Measurements from ENCODE around the gene CDC16. TPM values are rescaled to one million over a fixed set of nuclear protein-coding genes. Genes with fewer than 3 reads are reported as not detected.

CDC16 gene
- total and polyA plus RNA-seq, 9 of the 15 experiments (the other 6 are each of a cell fraction or from before 2014, with no cell fraction given), result 23.2 to 102 (median 51.6) TPM

GRCh38 chr13:114286808-114287207 lies 52.1 kb downstream of the CDC16 start:
- H3K4me2 ChIP-seq (ENCODE audit: insufficient read depth, low read length), result no peak overlapping the region
- no peaks in the 10 kb centered on the region for H3K9me1 ChIP-seq (ENCODE audit: control insufficient read depth, insufficient read depth, low read length)
- no peak overlapping the region for H2AFZ ChIP-seq (ENCODE audit: low read depth, low read length)
- no peak overlapping the region for H3K9ac ChIP-seq (ENCODE audit: insufficient read depth in 1 of 2, low read depth in 2 of 2, low read length in 2 of 2)
- no peaks in the 10 kb centered on the region for H3K9me3 ChIP-seq (replicated peaks; ENCODE audit: control insufficient read depth, insufficient read depth, low read depth, low read length)
- CTCF ChIA-PET (ENCODE audit: low intra/inter-chr PET ratio), result no interaction called here
- DNase-seq (ENCODE audit: extremely low read depth in 1 of 4, low spot score in 3 of 4) (no peak), FAIRE-seq (no peak), ATAC-seq (no peak)
- no TSS peak for BruUV-seq (replicated peaks)
- H3K79me2 ChIP-seq (ENCODE audit: control insufficient read depth, insufficient read depth, low read length), result peaks cover 55% of the 10 kb centered on the region
- H3K4me3 ChIP-seq, result no peak overlapping the region
- peaks cover 81% of the 10 kb centered on the region for H3K36me3 ChIP-seq (ENCODE audit: control insufficient read depth, insufficient read depth, low read length)
- peaks cover 9 to 18% of the 10 kb centered on the region in 2 experiments; a peak in 4 of 5 replicates for H3K4me1 ChIP-seq (replicated peaks in 1 of 2; ENCODE audit: control insufficient read depth in 2 of 2, insufficient read depth in 2 of 2, low read length in 2 of 2)
- H3K27me3 ChIP-seq (ENCODE audit: control insufficient read depth in 2 of 2, insufficient read depth in 2 of 2, low read length in 2 of 2), result no peaks in the 10 kb centered on the region
- in situ Hi-C loops (cut with MboI), result no loop called here
- WGBS (ENCODE audit: insufficient coverage, low coverage, missing lambda C conversion rate), result 95% methylated on average over 8 of the region's 8 CpGs
- intact Hi-C loops (cut with micrococcal nuclease), result no loop called here
- POLR2A ChIA-PET, result no interaction called here
- no peaks in the 10 kb centered on the region; the same call in 1 of the 2 replicates for H4K20me1 ChIP-seq (replicated peaks; ENCODE audit: control insufficient read depth, insufficient read depth, low read length)
- no peak overlapping the region for H3K27ac ChIP-seq (ENCODE audit: extremely low read depth, low read depth, low read length)
- TF ChIP-seq, protein P1, sequence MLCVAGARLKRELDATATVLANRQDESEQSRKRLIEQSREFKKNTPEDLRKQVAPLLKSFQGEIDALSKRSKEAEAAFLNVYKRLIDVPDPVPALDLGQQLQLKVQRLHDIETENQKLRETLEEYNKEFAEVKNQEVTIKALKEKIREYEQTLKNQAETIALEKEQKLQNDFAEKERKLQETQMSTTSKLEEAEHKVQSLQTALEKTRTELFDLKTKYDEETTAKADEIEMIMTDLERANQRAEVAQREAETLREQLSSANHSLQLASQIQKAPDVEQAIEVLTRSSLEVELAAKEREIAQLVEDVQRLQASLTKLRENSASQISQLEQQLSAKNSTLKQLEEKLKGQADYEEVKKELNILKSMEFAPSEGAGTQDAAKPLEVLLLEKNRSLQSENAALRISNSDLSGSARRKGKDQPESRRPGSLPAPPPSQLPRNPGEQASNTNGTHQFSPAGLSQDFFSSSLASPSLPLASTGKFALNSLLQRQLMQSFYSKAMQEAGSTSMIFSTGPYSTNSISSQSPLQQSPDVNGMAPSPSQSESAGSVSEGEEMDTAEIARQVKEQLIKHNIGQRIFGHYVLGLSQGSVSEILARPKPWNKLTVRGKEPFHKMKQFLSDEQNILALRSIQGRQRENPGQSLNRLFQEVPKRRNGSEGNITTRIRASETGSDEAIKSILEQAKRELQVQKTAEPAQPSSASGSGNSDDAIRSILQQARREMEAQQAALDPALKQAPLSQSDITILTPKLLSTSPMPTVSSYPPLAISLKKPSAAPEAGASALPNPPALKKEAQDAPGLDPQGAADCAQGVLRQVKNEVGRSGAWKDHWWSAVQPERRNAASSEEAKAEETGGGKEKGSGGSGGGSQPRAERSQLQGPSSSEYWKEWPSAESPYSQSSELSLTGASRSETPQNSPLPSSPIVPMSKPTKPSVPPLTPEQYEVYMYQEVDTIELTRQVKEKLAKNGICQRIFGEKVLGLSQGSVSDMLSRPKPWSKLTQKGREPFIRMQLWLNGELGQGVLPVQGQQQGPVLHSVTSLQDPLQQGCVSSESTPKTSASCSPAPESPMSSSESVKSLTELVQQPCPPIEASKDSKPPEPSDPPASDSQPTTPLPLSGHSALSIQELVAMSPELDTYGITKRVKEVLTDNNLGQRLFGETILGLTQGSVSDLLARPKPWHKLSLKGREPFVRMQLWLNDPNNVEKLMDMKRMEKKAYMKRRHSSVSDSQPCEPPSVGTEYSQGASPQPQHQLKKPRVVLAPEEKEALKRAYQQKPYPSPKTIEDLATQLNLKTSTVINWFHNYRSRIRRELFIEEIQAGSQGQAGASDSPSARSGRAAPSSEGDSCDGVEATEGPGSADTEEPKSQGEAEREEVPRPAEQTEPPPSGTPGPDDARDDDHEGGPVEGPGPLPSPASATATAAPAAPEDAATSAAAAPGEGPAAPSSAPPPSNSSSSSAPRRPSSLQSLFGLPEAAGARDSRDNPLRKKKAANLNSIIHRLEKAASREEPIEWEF (CRISPR knock-in tag; IDR thresholded peaks at IDR 0.05), result no peak
- TF ChIP-seq MED1 (CRISPR knock-in tag; IDR thresholded peaks at IDR 0.05; ENCODE audit: borderline replicate concordance) (no peak), ZNF431 (CRISPR knock-in tag; IDR thresholded peaks at IDR 0.05) (no peak), ARID4B (CRISPR knock-in tag; IDR thresholded peaks at IDR 0.05) (no peak), TEAD4 (IDR thresholded peaks at IDR 0.05; ENCODE audit: low read length) (no peak), TEAD4 (CRISPR knock-in tag; IDR thresholded peaks at IDR 0.05; ENCODE audit: borderline replicate concordance) (no peak), PHB2 (IDR thresholded peaks at IDR 0.05; ENCODE audit: low read depth) (no peak), MCM3 (IDR thresholded peaks at IDR 0.05) (no peak), IRF2 (CRISPR knock-in tag; IDR thresholded peaks at IDR 0.05) (no peak), NCOA6 (IDR thresholded peaks at IDR 0.05) (no peak), FIP1L1 (IDR thresholded peaks at IDR 0.05; ENCODE audit: low read depth, low read length, poor library complexity, severe bottlenecking) (no peak), SRSF1 (IDR thresholded peaks at IDR 0.05; ENCODE audit: low read depth, low read length) (no peak)
- TF ChIP-seq, protein P2, sequence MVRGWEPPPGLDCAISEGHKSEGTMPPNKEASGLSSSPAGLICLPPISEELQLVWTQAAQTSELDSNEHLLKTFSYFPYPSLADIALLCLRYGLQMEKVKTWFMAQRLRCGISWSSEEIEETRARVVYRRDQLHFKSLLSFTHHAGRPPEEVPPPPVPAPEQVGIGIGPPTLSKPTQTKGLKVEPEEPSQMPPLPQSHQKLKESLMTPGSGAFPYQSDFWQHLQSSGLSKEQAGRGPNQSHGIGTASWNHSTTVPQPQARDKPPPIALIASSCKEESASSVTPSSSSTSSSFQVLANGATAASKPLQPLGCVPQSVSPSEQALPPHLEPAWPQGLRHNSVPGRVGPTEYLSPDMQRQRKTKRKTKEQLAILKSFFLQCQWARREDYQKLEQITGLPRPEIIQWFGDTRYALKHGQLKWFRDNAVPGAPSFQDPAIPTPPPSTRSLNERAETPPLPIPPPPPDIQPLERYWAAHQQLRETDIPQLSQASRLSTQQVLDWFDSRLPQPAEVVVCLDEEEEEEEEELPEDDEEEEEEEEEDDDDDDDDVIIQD (CRISPR knock-in tag; IDR thresholded peaks at IDR 0.05), result no peak
